Measurements from ENCODE around the gene FOXC1.

The FOXC1 gene

GRCh38 chr6:1603708-1604107 lies 6.0 kb upstream of the FOXC1 start:
- H3K4me3 ChIP-seq (ENCODE audit: low read depth, low read length) = no peak overlapping the region
- DNase-seq (ENCODE audit: low read depth) = no peak

GRCh38 chr6:1604158-1605003 lies 5.3 kb upstream of the FOXC1 start:
- peak overlapping the region; percentile 20 for H3K4me3 ChIP-seq (ENCODE audit: low read depth, low read length)

More at GRCh38 chr6:1603708-1604107, 6.0 kb upstream of the FOXC1 start:
- no peak for TF ChIP-seq CTCF (IDR thresholded peaks at IDR 0.05; ENCODE audit: low read depth, low read length, missing control alignments)

GRCh38 chr6:1605004-1605892 lies 4.5 kb upstream of the FOXC1 start:
- no peak for TF ChIP-seq CTCF (IDR thresholded peaks at IDR 0.05; ENCODE audit: low read depth, low read length, missing control alignments)

More at GRCh38 chr6:1604158-1605003, 5.3 kb upstream of the FOXC1 start:
- peak; percentile 83 for TF ChIP-seq CTCF (IDR thresholded peaks at IDR 0.05; ENCODE audit: low read depth, low read length, missing control alignments)
- no peak for DNase-seq (ENCODE audit: low read depth)

GRCh38 chr6:1605893-1606779 lies 3.6 kb upstream of the FOXC1 start:
- no peak for DNase-seq (ENCODE audit: low read depth)
- no peak for TF ChIP-seq CTCF (IDR thresholded peaks at IDR 0.05; ENCODE audit: low read depth, low read length, missing control alignments)
- H3K4me3 ChIP-seq (ENCODE audit: low read depth, low read length) = no peak overlapping the region

More at GRCh38 chr6:1605004-1605892, 4.5 kb upstream of the FOXC1 start:
- no peak for DNase-seq (ENCODE audit: low read depth)
- H3K4me3 ChIP-seq (ENCODE audit: low read depth, low read length) = peak overlapping the region; percentile 20

GRCh38 chr6:1606780-1607515 lies 2.8 kb upstream of the FOXC1 start:
- TF ChIP-seq CTCF (IDR thresholded peaks at IDR 0.05; ENCODE audit: low read depth, low read length, missing control alignments) = no peak
- no peak for DNase-seq (ENCODE audit: low read depth)
- no peak overlapping the region; the same call in 1 of the 2 replicates for H3K4me3 ChIP-seq (ENCODE audit: low read depth, low read length)

Data from GM12864 (cell line).